NK-92 treated with Interleukin-12 subunit alpha and Interleukin-12 subunit beta, amount 100 ng/mL, for 24 hours (cell line): ENCODE data around the gene OXLD1.

Source experiments
- DNase-seq: peaks from one replicate; lab custom pipeline; 2025; lab: John Stamatoyannopoulos, UW

OXLD1 gene

GRCh38 chr17:81701288-81702071 lies 35.1 kb upstream of the OXLD1 start:
- DNase-seq: no peak

DNA sequence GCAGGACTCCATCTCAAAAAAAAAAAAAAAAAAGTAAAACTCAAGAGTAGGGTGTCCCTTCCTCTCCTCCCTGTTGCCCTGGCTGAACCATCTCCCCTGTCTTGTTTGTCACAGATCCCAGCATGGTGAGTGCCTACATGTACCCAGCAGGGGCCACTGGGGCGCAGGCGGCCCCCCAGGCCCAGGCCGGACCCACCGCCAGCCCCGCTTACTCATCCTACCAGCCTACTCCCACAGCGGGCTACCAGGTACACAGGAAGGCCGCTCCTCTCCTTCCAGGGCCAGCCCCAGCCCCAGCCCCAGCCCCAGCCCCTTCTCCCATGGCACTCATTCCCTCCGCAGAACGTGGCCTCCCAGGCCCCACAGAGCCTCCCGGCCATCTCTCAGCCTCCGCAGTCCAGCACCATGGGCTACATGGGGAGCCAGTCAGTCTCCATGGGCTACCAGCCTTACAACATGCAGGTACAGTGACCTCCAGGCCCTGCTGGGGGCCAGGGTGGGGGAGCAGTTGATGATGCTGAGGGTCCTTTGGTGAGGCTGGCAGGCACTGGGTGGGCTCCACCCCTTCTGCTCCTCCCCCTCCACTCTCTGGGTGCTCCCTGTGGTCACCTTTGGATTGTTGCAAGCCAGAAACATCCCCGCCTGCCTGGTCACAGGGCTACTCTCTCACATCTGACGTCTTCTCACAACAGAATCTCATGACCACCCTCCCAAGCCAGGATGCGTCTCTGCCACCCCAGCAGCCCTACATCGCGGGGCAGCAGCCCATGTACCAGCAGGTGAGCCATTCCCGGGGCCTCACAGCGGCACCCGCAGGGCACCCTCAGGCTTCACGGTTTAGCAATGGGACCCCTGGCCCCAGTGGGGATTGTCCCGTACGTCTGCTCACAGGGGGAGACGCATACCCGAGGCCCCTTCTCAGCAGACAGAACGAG lies 34.2 kb upstream of the OXLD1 start:
- DNase-seq: no peak

- DNase-seq: no peak
Observed at GRCh38 chr17:81697261-81698044, 31.0 kb upstream of the OXLD1 start.

GRCh38 chr17:81696218-81696941 lies 30.0 kb upstream of the OXLD1 start:
- no peak for DNase-seq

DNA sequence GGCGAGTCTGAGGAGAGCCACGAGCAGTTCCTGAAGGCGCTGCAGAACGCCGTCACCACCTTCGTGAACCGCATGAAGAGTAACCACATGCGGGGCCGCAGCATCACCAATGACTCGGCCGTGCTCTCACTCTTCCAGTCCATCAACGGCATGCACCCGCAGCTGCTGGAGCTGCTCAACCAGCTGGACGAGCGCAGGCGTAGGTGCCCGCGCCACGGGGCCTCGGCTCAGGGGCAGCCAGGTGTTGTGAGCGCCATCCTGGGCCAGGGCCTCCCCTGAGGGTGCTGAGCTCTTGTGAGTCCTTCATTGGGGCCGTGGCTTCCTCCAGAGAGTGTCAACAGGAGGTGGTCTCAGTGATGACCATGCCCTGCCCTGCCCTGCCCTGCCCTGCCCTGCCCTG lies 29.4 kb upstream of the OXLD1 start:
- DNase-seq: no peak

DNA sequence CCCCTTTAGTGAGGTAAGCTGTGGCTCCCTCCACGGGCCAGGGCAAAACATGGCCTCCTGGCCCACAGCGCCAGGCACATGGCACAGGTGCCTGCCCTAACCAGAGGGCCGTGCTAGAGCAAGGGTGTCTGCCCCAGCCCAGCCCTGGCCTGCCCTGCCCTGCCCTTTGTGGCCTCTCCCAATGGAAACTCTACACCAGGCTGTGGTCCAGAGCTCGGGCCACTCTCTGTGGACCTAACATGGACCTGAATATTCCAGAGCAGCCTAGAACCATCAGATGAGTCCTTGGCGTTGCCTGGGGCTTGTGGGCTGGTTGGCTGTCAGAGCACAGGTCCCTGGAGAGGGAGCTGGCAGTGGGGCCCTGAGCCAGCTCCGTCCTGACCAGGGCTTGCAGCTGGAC lies 28.8 kb upstream of the OXLD1 start:
- no peak for DNase-seq

- no peak for DNase-seq
Observed at GRCh38 chr17:81694810-81695209, 28.4 kb upstream of the OXLD1 start.

GRCh38 chr17:81693509-81694210 lies 27.3 kb upstream of the OXLD1 start:
- no peak for DNase-seq

DNA sequence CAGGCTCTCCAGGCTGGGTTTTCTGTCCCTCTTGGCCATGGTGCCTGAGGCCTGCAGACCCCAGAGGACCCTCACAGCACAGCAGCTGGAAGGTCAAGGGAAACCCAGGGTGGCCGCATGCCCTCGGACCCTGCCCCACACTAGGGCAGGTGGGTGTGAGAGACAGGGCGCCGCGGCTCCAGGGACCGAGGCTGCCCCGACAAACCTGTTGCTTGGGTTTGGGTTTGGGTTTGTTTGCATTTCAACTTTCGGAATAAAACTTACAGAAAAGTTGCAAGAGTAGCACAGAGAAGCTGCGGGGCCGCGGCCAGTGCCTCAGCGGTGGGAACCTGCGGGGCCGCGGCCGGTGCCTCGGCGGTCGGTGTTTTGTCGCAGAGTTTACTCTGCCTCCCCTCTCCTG lies 25.2 kb upstream of the OXLD1 start:
- no peak for DNase-seq

GRCh38 chr17:81691196-81691595 lies 24.8 kb upstream of the OXLD1 start:
- no peak for DNase-seq

DNA sequence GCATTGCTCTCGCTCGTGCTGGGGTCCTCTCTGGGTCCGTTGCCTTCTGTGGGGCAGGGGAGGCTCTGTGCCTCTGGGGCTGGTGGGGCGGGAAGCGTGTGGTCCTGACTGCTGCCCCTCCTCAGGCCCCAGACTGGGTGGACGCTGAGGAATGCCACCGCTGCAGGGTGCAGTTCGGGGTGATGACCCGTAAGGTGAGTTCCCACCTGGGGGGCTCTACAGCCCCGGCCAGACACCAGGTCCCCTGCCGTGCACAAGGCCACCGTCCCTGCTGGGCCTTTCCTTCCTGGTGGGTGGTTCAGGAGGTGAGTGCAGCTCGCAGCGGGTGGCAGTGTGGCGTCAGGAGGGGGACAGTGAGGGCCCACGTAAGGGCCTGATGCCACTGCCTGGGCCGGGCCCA lies 24.1 kb upstream of the OXLD1 start:
- no peak for DNase-seq

DNA sequence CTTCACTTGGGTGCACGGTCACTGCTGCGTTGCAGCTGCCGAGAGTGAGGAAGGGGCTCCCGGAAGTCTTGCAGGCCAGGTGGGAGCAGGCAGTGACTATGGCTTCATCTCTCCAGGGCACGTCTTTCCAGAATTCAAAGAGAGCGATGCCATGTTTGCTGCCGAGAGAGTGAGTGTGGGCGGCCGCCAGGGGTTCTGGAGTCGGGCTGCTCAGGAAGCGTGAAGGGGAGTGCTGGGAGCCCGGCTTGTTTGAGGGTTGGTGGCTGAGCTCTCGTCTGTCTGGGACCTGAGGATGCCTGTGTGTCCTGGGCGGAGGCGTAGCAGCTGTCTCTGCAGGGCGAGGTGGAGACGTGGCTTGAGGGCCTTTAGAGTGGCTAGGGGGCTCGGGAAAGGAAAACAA lies 23.7 kb upstream of the OXLD1 start:
- DNase-seq: no peak

DNA sequence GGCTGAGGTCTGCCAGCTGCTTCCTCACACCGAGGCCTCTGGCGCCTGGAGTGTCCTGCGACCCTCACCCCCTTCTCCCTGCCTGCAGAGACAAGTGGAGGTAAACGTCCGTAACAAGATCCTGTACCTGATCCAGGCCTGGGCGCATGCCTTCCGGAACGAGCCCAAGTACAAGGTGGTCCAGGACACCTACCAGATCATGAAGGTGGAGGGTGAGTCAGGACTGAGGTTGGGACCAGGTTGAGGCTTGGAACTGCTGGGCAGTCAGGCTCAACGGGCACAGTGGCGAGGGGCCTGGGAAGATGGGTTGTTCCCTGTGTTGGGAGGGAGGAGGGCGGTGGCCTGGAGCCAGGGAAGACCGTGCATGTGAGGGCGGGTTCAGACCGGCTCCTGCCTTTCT lies 22.2 kb upstream of the OXLD1 start:
- no peak for DNase-seq

GRCh38 chr17:81687770-81688541 lies 21.6 kb upstream of the OXLD1 start:
- no peak for DNase-seq

GRCh38 chr17:81686614-81687013 lies 20.2 kb upstream of the OXLD1 start:
- no peak for DNase-seq

- DNase-seq: no peak
Observed at GRCh38 chr17:81685108-81685507, 18.7 kb upstream of the OXLD1 start.

DNA sequence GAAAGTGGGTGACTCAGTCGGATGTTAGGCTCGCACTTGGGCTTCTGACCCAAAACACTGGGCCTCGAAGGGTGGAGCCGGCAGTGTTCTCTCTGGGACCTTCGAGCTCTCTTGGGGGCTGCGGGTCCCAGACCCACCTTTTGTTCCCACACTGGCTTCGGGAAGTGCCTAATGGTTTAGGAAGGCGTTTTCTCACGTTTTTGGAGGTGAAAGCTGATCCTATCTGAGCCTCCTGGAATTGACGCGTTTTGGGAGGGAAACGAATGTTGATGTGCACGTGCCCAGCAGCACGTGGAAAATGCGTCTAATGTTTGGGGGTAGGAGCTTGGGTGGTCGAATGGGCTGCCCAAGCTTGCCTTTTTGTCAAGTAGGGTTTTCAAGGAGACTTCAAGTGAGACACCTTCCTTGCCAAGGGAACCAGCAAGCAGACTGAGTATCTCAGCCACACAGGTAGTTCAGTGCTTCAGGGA lies 18.1 kb upstream of the OXLD1 start:
- DNase-seq: no peak

DNA sequence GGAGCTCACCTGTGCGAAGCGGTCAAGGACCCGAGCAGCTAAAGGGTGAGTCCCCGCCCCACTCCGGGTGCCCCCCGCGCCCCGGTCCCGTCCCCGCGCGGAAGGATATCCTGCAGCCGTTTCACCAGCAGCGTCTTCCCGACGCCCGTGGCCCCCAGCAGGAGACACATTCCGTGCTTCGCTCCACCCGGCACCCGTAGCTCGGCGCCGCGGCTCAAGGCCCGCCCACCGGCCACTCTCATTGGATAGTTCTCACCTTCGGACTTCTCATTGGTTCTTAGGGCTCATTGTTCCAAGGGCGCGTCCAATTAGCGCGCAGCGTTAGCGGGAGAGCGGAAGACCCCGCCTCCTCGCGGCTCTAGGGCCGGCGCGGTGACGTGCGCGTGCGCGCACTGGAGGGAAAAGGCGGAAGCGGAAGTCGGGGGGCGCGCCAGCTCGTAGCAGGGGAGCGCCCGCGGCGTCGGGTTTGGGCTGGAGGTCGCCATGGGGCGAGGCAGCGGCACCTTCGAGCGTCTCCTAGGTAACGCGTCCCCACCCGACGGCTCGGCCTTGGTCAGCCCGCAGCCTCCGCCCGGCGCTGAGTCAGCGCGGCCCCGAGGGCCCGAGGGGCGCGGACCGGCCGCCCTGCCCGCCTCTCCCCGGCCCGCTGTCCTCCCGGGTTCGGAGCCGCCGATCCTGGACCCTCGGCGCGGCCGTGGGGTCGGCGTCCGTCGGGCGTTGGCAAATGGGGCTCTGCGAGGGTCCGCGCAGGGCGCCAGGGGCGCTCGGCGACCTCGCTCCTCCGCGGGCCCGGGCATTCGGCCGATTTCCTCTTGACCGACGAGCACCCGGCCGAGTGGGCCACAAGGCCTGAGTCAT lies 17.4 kb upstream of the OXLD1 start, which contains the start of the genes ARL16 and HGS:
ARL16 (minus strand) TSS at position 214 of the 858 bp plus-strand sequence; CDS start at position 170, 44 bp downstream.
HGS (plus strand) TSS at position 428 of the 858 bp plus-strand sequence; CDS start at position 484, 56 bp downstream.
- DNase-seq: peak; percentile 95

DNA sequence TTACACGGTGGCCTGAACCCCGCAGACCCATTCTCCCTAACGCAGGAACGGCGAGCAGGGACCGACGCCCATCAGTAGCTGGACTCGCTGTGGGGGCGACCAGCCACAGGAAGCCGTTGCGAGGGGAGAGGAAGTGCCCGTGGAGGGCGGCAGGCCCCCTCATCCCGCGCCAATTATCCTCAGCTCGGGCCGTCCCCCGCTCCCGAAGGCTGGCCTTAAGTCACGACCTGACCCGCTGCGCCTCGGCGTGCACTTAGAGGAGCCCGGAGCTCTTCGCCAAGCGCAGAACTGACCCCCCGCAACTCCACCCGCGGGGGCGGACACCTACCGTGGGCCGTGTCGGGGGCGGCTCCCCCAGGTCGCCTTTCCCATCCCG lies 16.8 kb upstream of the OXLD1 start:
- no peak for DNase-seq
